Measurements from ENCODE around the gene TMEM147.

- no peak for TF ChIP-seq CTCF (IDR thresholded peaks at IDR 0.05)
- peak in 1 of 2 donors; percentile 43 for TF ChIP-seq POLR2AphosphoS5 (IDR thresholded peaks at IDR 0.05; ENCODE audit: insufficient read depth in 1 of 2, low read depth in 1 of 2)
- no peak for TF ChIP-seq POLR2A (IDR thresholded peaks at IDR 0.05)
Measured at GRCh38 chr19:35528218-35529038, 17.0 kb upstream of the TMEM147 start, which contains the start of gene SBSN.
